Loucy (cell line): ENCODE measurements around the gene ADCY5.

Experiments used
- CTCF ChIP-seq: fragments of 200-600 bp; sonication (generic); conservative IDR thresholded peaks from 2 replicates; pipeline ENCODE4 v1.5.1; 2014; ENCODE audit warnings: mild to moderate bottlenecking, antibody characterized with exemption, low read length
- EZH2phosphoT487 ChIP-seq: fragments of 200-600 bp; IDR thresholded peaks from 2 replicates; pipeline ENCODE4 v1.6.1; 2018; ENCODE audit warnings: antibody characterized with exemption, mild to moderate bottlenecking, moderate library complexity, borderline replicate concordance

DNA sequence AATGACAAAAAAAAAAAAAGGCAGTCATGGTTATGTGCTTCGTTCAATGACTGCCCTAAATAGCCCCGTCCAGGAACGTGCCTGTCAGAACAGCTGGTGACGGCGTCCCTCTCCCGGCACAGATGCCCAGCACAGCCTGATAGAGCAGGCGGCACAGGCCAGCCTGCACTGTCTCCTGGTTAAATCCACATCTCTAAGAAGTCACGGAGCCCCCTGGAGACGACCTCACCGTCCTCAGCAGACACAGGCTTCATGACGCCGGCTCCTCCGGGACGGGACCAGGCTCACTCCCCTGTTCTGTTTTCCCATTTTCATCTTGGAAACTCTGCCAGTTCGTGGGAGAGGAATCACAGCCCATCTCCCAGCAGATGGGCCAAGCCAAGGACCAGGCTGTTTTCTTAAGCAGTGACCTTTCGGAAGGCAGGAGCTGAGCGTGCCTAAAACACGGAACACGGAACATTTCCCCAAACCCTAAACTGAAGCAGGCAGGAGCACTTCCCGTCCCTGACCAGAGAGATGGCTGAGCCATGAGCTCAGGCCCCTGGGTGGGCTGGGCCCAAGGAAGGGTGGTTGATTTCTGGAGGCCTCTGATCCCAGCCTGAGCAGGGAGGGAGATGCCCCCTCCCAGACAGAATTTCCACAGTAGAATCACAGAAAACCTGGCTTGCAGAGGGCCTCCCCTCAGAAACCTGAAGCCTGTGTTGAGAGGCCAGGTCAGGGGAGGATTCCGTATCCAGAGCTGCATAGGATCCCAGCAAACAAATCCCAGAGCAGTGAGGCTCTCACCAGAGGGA, 35.9 kb downstream of the ADCY5 start:
- TF ChIP-seq CTCF (no peak), EZH2phosphoT487 (no peak)
